ENCODE results near the gene TMEM120B. TPM values are rescaled to one million over a fixed set of nuclear protein-coding genes. Genes with fewer than 3 reads are reported as not detected.

Gene TMEM120B
- total RNA-seq, 1 donor, result 8.3 TPM

GRCh38 chr12:121804417-121805111, 92.0 kb downstream of the TMEM120B start:
- Histone ChIP-seq H3K27ac (ENCODE audit: low read depth, low read length) (peak overlapping the region; percentile 48), H3K36me3 (ENCODE audit: insufficient read depth, low read length) (peaks cover 25% of the 10 kb centered on the region), H3K9me3 (ENCODE audit: low read depth, low read length) (no peaks in the 10 kb centered on the region), H3K4me3 (ENCODE audit: insufficient read depth, low read length) (peak overlapping the region; percentile 86), H3K4me2 (ENCODE audit: insufficient read depth, low read length) (peak overlapping the region; percentile 99), H2AFZ (ENCODE audit: low read length) (no peak overlapping the region), H3K4me1 (ENCODE audit: insufficient read depth, low read length) (peaks cover 36% of the 10 kb centered on the region), H3K27me3 (ENCODE audit: insufficient read depth, low read length) (no peaks in the 10 kb centered on the region), H3K79me2 (ENCODE audit: insufficient read depth, low read length) (peaks cover 67% of the 10 kb centered on the region), H4K20me1 (ENCODE audit: insufficient read depth, low read length) (peaks cover 27% of the 10 kb centered on the region)
- DNase-seq (ENCODE audit: insufficient read length, low spot score, missing footprints), result peak; percentile 94
- TF ChIP-seq, protein P1, sequence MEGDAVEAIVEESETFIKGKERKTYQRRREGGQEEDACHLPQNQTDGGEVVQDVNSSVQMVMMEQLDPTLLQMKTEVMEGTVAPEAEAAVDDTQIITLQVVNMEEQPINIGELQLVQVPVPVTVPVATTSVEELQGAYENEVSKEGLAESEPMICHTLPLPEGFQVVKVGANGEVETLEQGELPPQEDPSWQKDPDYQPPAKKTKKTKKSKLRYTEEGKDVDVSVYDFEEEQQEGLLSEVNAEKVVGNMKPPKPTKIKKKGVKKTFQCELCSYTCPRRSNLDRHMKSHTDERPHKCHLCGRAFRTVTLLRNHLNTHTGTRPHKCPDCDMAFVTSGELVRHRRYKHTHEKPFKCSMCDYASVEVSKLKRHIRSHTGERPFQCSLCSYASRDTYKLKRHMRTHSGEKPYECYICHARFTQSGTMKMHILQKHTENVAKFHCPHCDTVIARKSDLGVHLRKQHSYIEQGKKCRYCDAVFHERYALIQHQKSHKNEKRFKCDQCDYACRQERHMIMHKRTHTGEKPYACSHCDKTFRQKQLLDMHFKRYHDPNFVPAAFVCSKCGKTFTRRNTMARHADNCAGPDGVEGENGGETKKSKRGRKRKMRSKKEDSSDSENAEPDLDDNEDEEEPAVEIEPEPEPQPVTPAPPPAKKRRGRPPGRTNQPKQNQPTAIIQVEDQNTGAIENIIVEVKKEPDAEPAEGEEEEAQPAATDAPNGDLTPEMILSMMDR (IDR thresholded peaks at IDR 0.05; ENCODE audit: extremely low read depth, low read depth, low read length), result no peak

GRCh38 chr12:121805171-121806008, 92.8 kb downstream of the TMEM120B start:
- TF ChIP-seq, protein P1 (IDR thresholded peaks at IDR 0.05; ENCODE audit: extremely low read depth, low read depth, low read length), result no peak
- peak; percentile 93 for DNase-seq (ENCODE audit: insufficient read length, low spot score, missing footprints)
- H3K4me2 ChIP-seq (ENCODE audit: insufficient read depth, low read length), result peak overlapping the region; percentile 99
- peaks cover 30% of the 10 kb centered on the region for H3K36me3 ChIP-seq (ENCODE audit: insufficient read depth, low read length)
- H3K79me2 ChIP-seq (ENCODE audit: insufficient read depth, low read length), result peaks cover 75% of the 10 kb centered on the region
- H3K4me3 ChIP-seq (ENCODE audit: insufficient read depth, low read length), result peak overlapping the region; percentile 86
- peak overlapping the region; percentile 56 for H3K27ac ChIP-seq (ENCODE audit: low read depth, low read length)
- no peaks in the 10 kb centered on the region for H3K9me3 ChIP-seq (ENCODE audit: low read depth, low read length)
- H4K20me1 ChIP-seq (ENCODE audit: insufficient read depth, low read length), result peaks cover 29% of the 10 kb centered on the region
- no peaks in the 10 kb centered on the region for H3K27me3 ChIP-seq (ENCODE audit: insufficient read depth, low read length)
- H2AFZ ChIP-seq (ENCODE audit: low read length), result no peak overlapping the region
- peaks cover 36% of the 10 kb centered on the region for H3K4me1 ChIP-seq (ENCODE audit: insufficient read depth, low read length)

GRCh38 chr12:121806009-121806545, 93.5 kb downstream of the TMEM120B start:
- H3K4me1 ChIP-seq (ENCODE audit: insufficient read depth, low read length), result peaks cover 39% of the 10 kb centered on the region
- no peaks in the 10 kb centered on the region for H3K9me3 ChIP-seq (ENCODE audit: low read depth, low read length)
- peak overlapping the region; percentile 56 for H3K27ac ChIP-seq (ENCODE audit: low read depth, low read length)
- H2AFZ ChIP-seq (ENCODE audit: low read length), result no peak overlapping the region
- H4K20me1 ChIP-seq (ENCODE audit: insufficient read depth, low read length), result peaks cover 36% of the 10 kb centered on the region
- peaks cover 37% of the 10 kb centered on the region for H3K36me3 ChIP-seq (ENCODE audit: insufficient read depth, low read length)
- peak overlapping the region; percentile 86 for H3K4me3 ChIP-seq (ENCODE audit: insufficient read depth, low read length)
- TF ChIP-seq, protein P1 (IDR thresholded peaks at IDR 0.05; ENCODE audit: extremely low read depth, low read depth, low read length), result no peak
- no peaks in the 10 kb centered on the region for H3K27me3 ChIP-seq (ENCODE audit: insufficient read depth, low read length)
- H3K79me2 ChIP-seq (ENCODE audit: insufficient read depth, low read length), result peaks cover 80% of the 10 kb centered on the region
- H3K4me2 ChIP-seq (ENCODE audit: insufficient read depth, low read length), result peak overlapping the region; percentile 99
- no peak for DNase-seq (ENCODE audit: insufficient read length, low spot score, missing footprints)

Data from osteoblast (primary cell).